ENCODE measurements around the gene RPLP2.

DNA sequence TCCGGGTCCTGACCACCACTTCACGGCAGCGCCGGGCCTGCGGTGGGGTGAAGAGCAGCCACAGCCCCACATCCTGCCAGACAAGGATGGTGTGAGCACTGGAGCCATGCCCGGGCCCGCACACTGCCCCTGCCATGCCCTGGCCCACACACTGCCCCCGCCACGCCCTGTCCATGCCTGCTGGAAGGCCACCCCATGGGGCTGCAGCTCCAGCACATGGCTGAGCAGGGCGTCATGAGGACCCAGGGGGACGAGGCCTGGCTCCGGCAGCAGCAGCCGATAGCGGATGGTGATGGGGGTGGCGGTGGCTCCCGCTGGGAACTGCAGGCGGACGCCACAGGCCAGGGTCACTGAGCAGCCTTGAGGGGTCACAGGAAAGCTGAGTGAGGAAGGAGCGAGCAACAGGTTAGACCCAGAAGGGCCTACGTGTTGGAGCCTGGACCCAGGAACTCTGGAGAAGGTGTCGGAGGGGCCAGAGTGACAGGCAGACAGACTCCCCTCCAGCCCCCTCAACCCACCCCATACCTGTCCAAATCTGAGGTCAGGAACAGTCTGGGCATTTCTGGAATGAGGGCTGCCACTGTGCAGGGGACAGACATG, 7.6 kb upstream of the RPLP2 start:
- TF ChIP-seq, protein P1, sequence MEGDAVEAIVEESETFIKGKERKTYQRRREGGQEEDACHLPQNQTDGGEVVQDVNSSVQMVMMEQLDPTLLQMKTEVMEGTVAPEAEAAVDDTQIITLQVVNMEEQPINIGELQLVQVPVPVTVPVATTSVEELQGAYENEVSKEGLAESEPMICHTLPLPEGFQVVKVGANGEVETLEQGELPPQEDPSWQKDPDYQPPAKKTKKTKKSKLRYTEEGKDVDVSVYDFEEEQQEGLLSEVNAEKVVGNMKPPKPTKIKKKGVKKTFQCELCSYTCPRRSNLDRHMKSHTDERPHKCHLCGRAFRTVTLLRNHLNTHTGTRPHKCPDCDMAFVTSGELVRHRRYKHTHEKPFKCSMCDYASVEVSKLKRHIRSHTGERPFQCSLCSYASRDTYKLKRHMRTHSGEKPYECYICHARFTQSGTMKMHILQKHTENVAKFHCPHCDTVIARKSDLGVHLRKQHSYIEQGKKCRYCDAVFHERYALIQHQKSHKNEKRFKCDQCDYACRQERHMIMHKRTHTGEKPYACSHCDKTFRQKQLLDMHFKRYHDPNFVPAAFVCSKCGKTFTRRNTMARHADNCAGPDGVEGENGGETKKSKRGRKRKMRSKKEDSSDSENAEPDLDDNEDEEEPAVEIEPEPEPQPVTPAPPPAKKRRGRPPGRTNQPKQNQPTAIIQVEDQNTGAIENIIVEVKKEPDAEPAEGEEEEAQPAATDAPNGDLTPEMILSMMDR (IDR thresholded peaks at IDR 0.05), result no peak
- TF ChIP-seq POLR2A (IDR thresholded peaks at IDR 0.05) (no peak), POLR2AphosphoS5 (IDR thresholded peaks at IDR 0.05) (no peak)
